ENCODE measurements around the gene NOL6. TPM values are rescaled to one million over a fixed set of nuclear protein-coding genes. Genes with fewer than 3 reads are reported as not detected.

Gene NOL6
- total and polyA plus RNA-seq, 2 of the 8 experiments (the other 6 are each of a cell fraction or from before 2014, with no cell fraction given), result 44.0 to 55.0 TPM

- POLR2A ChIA-PET (ENCODE audit: partially characterized antibody), result interaction anchor here (3.7 kb wide), 1 partner anchor 11 kb away, joined by 19 read pairs; no protein-coding TSS in a partner anchor
- FAIRE-seq (no peak), DNase-seq (ENCODE audit: low read depth in 1 of 2, low spot score in 2 of 2) (no peak)
- no peak overlapping the region for H3K14ac ChIP-seq (ENCODE audit: insufficient read length)
- no peak overlapping the region for H2BK12ac ChIP-seq (ENCODE audit: low read depth, low read length)
- H3K4me2 ChIP-seq (ENCODE audit: insufficient read depth in 1 of 2, low read depth in 2 of 2, low read length in 2 of 2), result no peak overlapping the region
- no peak overlapping the region for H3K18ac ChIP-seq (ENCODE audit: extremely low read depth, low read length)
- H3K4me1 ChIP-seq (replicated peaks in 1 of 4; ENCODE audit: control insufficient read depth in 3 of 4, insufficient read depth in 4 of 4, low read length in 3 of 4), result peaks cover 0 to 2% (median 0%) of the 10 kb centered on the region in 4 experiments; a peak in 1 of 7 replicates
- no peaks in the 10 kb centered on the region for H3K9me3 ChIP-seq (ENCODE audit: insufficient read depth in 2 of 2, low read depth in 1 of 2, low read length in 1 of 2)
- H3K23me2 ChIP-seq (ENCODE audit: low read depth, low read length), result peaks cover 4% of the 10 kb centered on the region; the same call in 1 of the 2 replicates
- H3K23ac ChIP-seq (ENCODE audit: insufficient read length), result no peak overlapping the region
- CTCF ChIA-PET (ENCODE audit: partially characterized antibody), result interaction anchor here (1.0 to 20.9 kb wide), 10 partner anchors 8 to 252 kb away, joined by 3 to 358 read pairs (median 16); partner anchors contain the start of genes AQP3 and AQP7
- no peak overlapping the region for H3K4ac ChIP-seq (replicated peaks; ENCODE audit: insufficient read length, low read depth, low read length)
- no peaks in the 10 kb centered on the region for H3K27me3 ChIP-seq (replicated peaks in 1 of 4; ENCODE audit: control insufficient read depth in 3 of 4, extremely low read depth in 1 of 4, insufficient read depth in 3 of 4, low read length in 3 of 4)
- no peak overlapping the region for H3K27ac ChIP-seq (ENCODE audit: low read depth, low read length)
- H2BK5ac ChIP-seq (ENCODE audit: low read depth, low read length), result no peak overlapping the region
- H3K9ac ChIP-seq (replicated peaks in 1 of 4; ENCODE audit: extremely low read depth in 1 of 4, low read depth in 3 of 4, low read length in 3 of 4), result no peak overlapping the region
- no peak overlapping the region for H2AK5ac ChIP-seq (ENCODE audit: low read depth, low read length)
- peaks cover 5 to 17% of the 10 kb centered on the region in 2 experiments for H3K79me2 ChIP-seq (ENCODE audit: control insufficient read depth in 1 of 2, insufficient read depth in 2 of 2, low read length in 2 of 2)
- H4K20me1 ChIP-seq (replicated peaks in 1 of 2; ENCODE audit: control insufficient read depth in 1 of 2, insufficient read depth in 2 of 2, low read length in 2 of 2), result peaks cover 5 to 16% of the 10 kb centered on the region in 2 experiments
- H3K36me3 ChIP-seq (ENCODE audit: control insufficient read depth in 2 of 4, insufficient read depth in 4 of 4, low read length in 3 of 4), result peaks cover 48 to 68% (median 58%) of the 10 kb centered on the region in 4 experiments
- H3K79me1 ChIP-seq (ENCODE audit: low read depth, low read length), result peaks cover 5% of the 10 kb centered on the region; the same call in 1 of the 2 replicates
- no peak overlapping the region for H4K91ac ChIP-seq (replicated peaks; ENCODE audit: insufficient read length, low read length)
- H2BK15ac ChIP-seq (ENCODE audit: low read length), result no peak overlapping the region
- H2BK120ac ChIP-seq (replicated peaks; ENCODE audit: low read depth, low read length), result no peak overlapping the region
- no peak overlapping the region for H2AFZ ChIP-seq (ENCODE audit: low read length)
- no peak overlapping the region for H3K4me3 ChIP-seq (ENCODE audit: extremely low read depth in 1 of 4, insufficient read depth in 2 of 4, low read depth in 3 of 4, low read length in 4 of 4)
- WGBS, 2 experiments (ENCODE audit: extremely low coverage in 1 of 2, insufficient coverage in 1 of 2, insufficient read length in 1 of 2, insufficient replicate concordance in 2 of 2, low coverage in 1 of 2, low lambda C conversion rate in 2 of 2, missing lambda C conversion rate in 1 of 2), result 89% methylated on average over 4 of the region's 4 CpGs; no CpG with 5 or more reads in 1 of the 2 experiments
- no peak overlapping the region for H3K56ac ChIP-seq (replicated peaks; ENCODE audit: insufficient read length, low read depth, low read length)
- H2BK20ac ChIP-seq (ENCODE audit: low read length), result no peak overlapping the region
- no peak overlapping the region for H4K5ac ChIP-seq (ENCODE audit: insufficient read length, low read depth, low read length)
- H4K8ac ChIP-seq (ENCODE audit: extremely low read depth, insufficient read depth, low read length), result no peak overlapping the region
- TF ChIP-seq SIN3A (conservative IDR thresholded peaks at IDR 0.05 in 1 of 2, IDR thresholded peaks at IDR 0.05 in 1 of 2; ENCODE audit: low read depth in 1 of 2, low read length in 2 of 2) (no peak), CTBP2 (IDR thresholded peaks at IDR 0.05; ENCODE audit: borderline replicate concordance, insufficient read depth, insufficient read length, low read length) (no peak), CEBPB (IDR thresholded peaks at IDR 0.05; ENCODE audit: low read depth, low read length) (no peak), CREB1 (IDR thresholded peaks at IDR 0.05) (no peak), TBP (IDR thresholded peaks at IDR 0.05; ENCODE audit: low read depth, low read length) (no peak), MAFK (IDR thresholded peaks at IDR 0.05; ENCODE audit: low read depth, low read length) (no peak), SP4 (IDR thresholded peaks at IDR 0.05; ENCODE audit: low read length) (no peak), HDAC2 (IDR thresholded peaks at IDR 0.05; ENCODE audit: borderline replicate concordance in 1 of 2, low read depth in 2 of 2, low read length in 2 of 2) (no peak), SP2 (IDR thresholded peaks at IDR 0.05; ENCODE audit: low read length) (no peak), SAP30 (IDR thresholded peaks at IDR 0.05; ENCODE audit: insufficient read depth, insufficient replicate concordance, low read length) (no peak), ASH2L (IDR thresholded peaks at IDR 0.05; ENCODE audit: low read length) (no peak), HDAC6 (IDR thresholded peaks at IDR 0.05; ENCODE audit: low read depth, low read length) (no peak), RNF2 (IDR thresholded peaks at IDR 0.05; ENCODE audit: borderline replicate concordance, low read depth, low read length, missing control alignments, poor library complexity, severe bottlenecking) (no peak)
Observed at GRCh38 chr9:33468215-33468730, 5.5 kb downstream of the NOL6 start.
